Measurements from ENCODE around the gene ANKS1B.

GRCh38 chr12:99847936-99848335 is 136.8 kb downstream of the ANKS1B start:
- TF ChIP-seq CTCF (IDR thresholded peaks at IDR 0.05) (no peak), POLR2A (IDR thresholded peaks at IDR 0.05) (no peak)
